Trophoblast cell (in vitro differentiated cells and primary cell): ENCODE measurements around the gene KRIT1.

ENCODE experiments used
- DNase-seq, 2 donors: peaks; one replicate each; pipeline ENCODE4 v3.0.0-alpha.2; 2016
- H2AFZ ChIP-seq: 2 replicates; pipeline ENCODE4 v1.6.1; 2013; ENCODE audit warnings: low read length, moderate library complexity, mild to moderate bottlenecking; ENCODE audit not compliant: insufficient read depth, poor library complexity
- H2AK5ac ChIP-seq: 2 replicates; pipeline ENCODE4 v1.6.1; 2013; ENCODE audit warnings: mild to moderate bottlenecking, low read length
- H2BK120ac ChIP-seq: 2 replicates; pipeline ENCODE4 v1.6.1; 2013; ENCODE audit warnings: low read length, mild to moderate bottlenecking, moderate library complexity; ENCODE audit not compliant: insufficient read depth, poor library complexity
- H2BK12ac ChIP-seq: 2 replicates; pipeline ENCODE4 v1.6.1; 2013; ENCODE audit warnings: mild to moderate bottlenecking, low read length, moderate library complexity
- H2BK5ac ChIP-seq: 2 replicates; pipeline ENCODE4 v1.6.1; 2013; ENCODE audit warnings: low read length, low read depth, moderate library complexity, mild to moderate bottlenecking; ENCODE audit not compliant: poor library complexity
- H3K14ac ChIP-seq: 2 replicates; pipeline ENCODE4 v1.6.1; 2013; ENCODE audit warnings: mild to moderate bottlenecking, low read length
- H3K18ac ChIP-seq: 2 replicates; pipeline ENCODE4 v1.6.1; 2013; ENCODE audit warnings: mild to moderate bottlenecking, low read length
- H3K23ac ChIP-seq: 2 replicates; pipeline ENCODE4 v1.6.1; 2013; ENCODE audit warnings: low read length
- H3K27ac ChIP-seq: 2 replicates; pipeline ENCODE4 v1.5.1; 2013; ENCODE audit warnings: low read depth, mild to moderate bottlenecking, inconsistent platforms, low read length, moderate library complexity
- H3K27me3 ChIP-seq: 2 replicates; pipeline ENCODE4 v1.6.1; 2013; ENCODE audit warnings: inconsistent platforms, mild to moderate bottlenecking, low read length, moderate library complexity; ENCODE audit not compliant: insufficient read depth
- H3K36me3 ChIP-seq, 2 experiments: 1 replicate in 1 of 2; 2 replicates in 1 of 2; pipeline ENCODE4 v1.6.1; 2013; ENCODE audit warnings: low read length in 2 of 2, mild to moderate bottlenecking in 2 of 2, moderate library complexity in 1 of 2; ENCODE audit not compliant: insufficient read depth in 2 of 2, control insufficient read depth in 1 of 2
- H3K4ac ChIP-seq: 2 replicates; pipeline ENCODE4 v1.6.1; 2013; ENCODE audit warnings: low read depth, mild to moderate bottlenecking, low read length, moderate library complexity
- H3K4me1 ChIP-seq, 2 experiments: 1 replicate in 1 of 2; 2 replicates in 1 of 2; pipeline ENCODE4 v1.6.1; 2013; ENCODE audit warnings: low read length in 2 of 2, mild to moderate bottlenecking in 2 of 2, moderate library complexity in 1 of 2; ENCODE audit not compliant: insufficient read depth in 2 of 2, control insufficient read depth in 1 of 2
- H3K4me2 ChIP-seq: 2 replicates; pipeline ENCODE4 v1.6.1; 2013; ENCODE audit warnings: inconsistent platforms, mild to moderate bottlenecking, low read length, moderate library complexity
- H3K4me3 ChIP-seq: 2 replicates; pipeline ENCODE4 v1.5.1; 2013; ENCODE audit warnings: mild to moderate bottlenecking, low read depth, low read length, inconsistent platforms
- H3K79me1 ChIP-seq: one replicate; pipeline ENCODE4 v1.6.1; 2013; ENCODE audit warnings: low read length
- H3K79me2 ChIP-seq: 2 replicates; pipeline ENCODE4 v1.6.1; 2013; ENCODE audit warnings: low read length, mild to moderate bottlenecking; ENCODE audit not compliant: control insufficient read depth, insufficient read depth, poor library complexity
- H3K9ac ChIP-seq: 2 replicates; pipeline ENCODE4 v1.6.1; 2013; ENCODE audit warnings: mild to moderate bottlenecking, low read length
- H3K9me3 ChIP-seq: 2 replicates; pipeline ENCODE4 v1.6.1; 2013; ENCODE audit warnings: low read depth, mild to moderate bottlenecking, control low read depth, inconsistent platforms, low read length; ENCODE audit not compliant: insufficient read depth
- H4K12ac ChIP-seq: 2 replicates; pipeline ENCODE4 v1.6.1; 2013; ENCODE audit warnings: low read depth, mild to moderate bottlenecking, low read length, moderate library complexity
- H4K8ac ChIP-seq: 2 replicates; pipeline ENCODE4 v1.6.1; 2013; ENCODE audit warnings: low read depth, mild to moderate bottlenecking, low read length, moderate library complexity
- H4K91ac ChIP-seq: one replicate; pipeline ENCODE4 v1.6.1; 2013; ENCODE audit warnings: low read depth, mild to moderate bottlenecking, low read length, moderate library complexity
- WGBS: extraction: QIAGEN DNeasy Blood & Tissue Kit; methylation state at CpG from one replicate; pipeline ENCODE4 v1.1.7; 2013; ENCODE audit warnings: missing lambda C conversion rate; ENCODE audit not compliant: insufficient read length, insufficient coverage; ENCODE audit errors: extremely low coverage; 5-methylcytosine and 5-hydroxymethylcytosine counted together

Gene KRIT1

GRCh38 chr7:92230547-92230946, 15.2 kb downstream of the KRIT1 start:
- whole genome bisulfite sequencing = 100% methylated on average over 1 of the region's 2 CpGs
- no peaks in the 10 kb centered on the region for H3K27me3 ChIP-seq
- no peak overlapping the region for H4K8ac ChIP-seq
- H3K79me2 ChIP-seq = no peaks in the 10 kb centered on the region
- H3K14ac ChIP-seq = no peak overlapping the region
- no peak overlapping the region for H2BK12ac ChIP-seq
- H3K79me1 ChIP-seq = no peaks in the 10 kb centered on the region
- no peak overlapping the region for H2BK120ac ChIP-seq
- H2AK5ac ChIP-seq = no peak overlapping the region
- H3K18ac ChIP-seq = no peak overlapping the region
- H3K4ac ChIP-seq = no peak overlapping the region
- H2AFZ ChIP-seq = no peak overlapping the region
- H3K9me3 ChIP-seq = no peaks in the 10 kb centered on the region
- no peak overlapping the region for H2BK5ac ChIP-seq
- no peak overlapping the region for H3K9ac ChIP-seq
- no peak overlapping the region for H3K4me3 ChIP-seq
- H3K4me2 ChIP-seq = no peak overlapping the region
- H3K23ac ChIP-seq = no peak overlapping the region
- H3K4me1 ChIP-seq = no peaks in the 10 kb centered on the region
- no peak overlapping the region for H3K27ac ChIP-seq
- H4K12ac ChIP-seq = no peak overlapping the region
- H3K36me3 ChIP-seq = peaks cover 4 to 5% of the 10 kb centered on the region in 2 experiments
- H4K91ac ChIP-seq = no peak overlapping the region
- no peak for DNase-seq

GRCh38 chr7:92228742-92229141, 17.0 kb downstream of the KRIT1 start:
- H2AFZ ChIP-seq = no peak overlapping the region
- H2AK5ac ChIP-seq = no peak overlapping the region
- no peak overlapping the region for H3K4me2 ChIP-seq
- no peaks in the 10 kb centered on the region for H3K79me1 ChIP-seq
- H3K4me3 ChIP-seq = no peak overlapping the region
- WGBS = no CpG with 5 or more reads among the region's 2 CpGs
- no peak overlapping the region for H2BK120ac ChIP-seq
- H4K12ac ChIP-seq = no peak overlapping the region
- H2BK12ac ChIP-seq = no peak overlapping the region
- no peak overlapping the region for H4K91ac ChIP-seq
- no peaks in the 10 kb centered on the region for H3K27me3 ChIP-seq
- no peak overlapping the region for H3K14ac ChIP-seq
- no peak overlapping the region for H3K23ac ChIP-seq
- no peaks in the 10 kb centered on the region for H3K4me1 ChIP-seq
- H2BK5ac ChIP-seq = no peak overlapping the region
- H4K8ac ChIP-seq = no peak overlapping the region
- H3K9ac ChIP-seq = no peak overlapping the region
- H3K18ac ChIP-seq = no peak overlapping the region
- no peaks in the 10 kb centered on the region for H3K9me3 ChIP-seq
- no peak for DNase-seq
- H3K79me2 ChIP-seq = no peaks in the 10 kb centered on the region
- peaks cover 9 to 10% of the 10 kb centered on the region in 2 experiments for H3K36me3 ChIP-seq
- H3K27ac ChIP-seq = no peak overlapping the region
- H3K4ac ChIP-seq = no peak overlapping the region

- no peak overlapping the region for H4K91ac ChIP-seq
- no peak overlapping the region for H3K4me2 ChIP-seq
- no peak overlapping the region for H3K27ac ChIP-seq
- H2BK12ac ChIP-seq = no peak overlapping the region
- no peak overlapping the region for H3K18ac ChIP-seq
- no peak overlapping the region for H3K23ac ChIP-seq
- no peaks in the 10 kb centered on the region for H3K79me1 ChIP-seq
- no peak overlapping the region for H3K14ac ChIP-seq
- H3K4me1 ChIP-seq = no peaks in the 10 kb centered on the region
- no peak overlapping the region for H2BK5ac ChIP-seq
- no peak overlapping the region for H4K8ac ChIP-seq
- H3K36me3 ChIP-seq = peaks cover 9 to 10% of the 10 kb centered on the region in 2 experiments
- H3K27me3 ChIP-seq = no peaks in the 10 kb centered on the region
- H2BK120ac ChIP-seq = no peak overlapping the region
- no CpG with 5 or more reads among the region's 2 CpGs for WGBS
- no peak overlapping the region for H3K9ac ChIP-seq
- no peak overlapping the region for H2AFZ ChIP-seq
- no peak overlapping the region for H3K4ac ChIP-seq
- H4K12ac ChIP-seq = no peak overlapping the region
- H2AK5ac ChIP-seq = no peak overlapping the region
- H3K4me3 ChIP-seq = no peak overlapping the region
- H3K79me2 ChIP-seq = no peaks in the 10 kb centered on the region
- no peaks in the 10 kb centered on the region for H3K9me3 ChIP-seq
- DNase-seq = no peak
These were observed 17.6 kb downstream of the KRIT1 start for GRCh38 chr7:92228100-92228499.

DNA sequence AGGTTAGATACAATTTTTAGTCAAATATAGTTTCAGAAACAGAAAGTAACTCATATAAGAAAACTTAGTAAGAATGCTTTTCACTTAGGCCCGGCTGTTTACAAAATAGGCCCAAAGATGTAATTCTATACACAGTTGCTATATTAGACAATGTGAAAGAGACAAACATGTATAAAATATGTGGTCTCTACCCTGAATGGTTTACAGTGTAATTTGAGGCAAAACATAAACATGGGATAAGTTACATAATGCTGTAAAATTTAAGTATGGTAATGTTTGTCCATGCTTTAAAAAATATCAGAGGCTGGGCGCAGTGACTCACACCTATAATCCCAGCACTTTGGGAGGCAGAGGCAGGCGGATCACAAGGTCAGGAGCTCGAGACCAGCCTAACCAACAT, 18.7 kb downstream of the KRIT1 start:
- H3K18ac ChIP-seq = no peak overlapping the region
- no peaks in the 10 kb centered on the region for H3K9me3 ChIP-seq
- no peaks in the 10 kb centered on the region for H3K79me2 ChIP-seq
- H4K12ac ChIP-seq = no peak overlapping the region
- H2BK5ac ChIP-seq = no peak overlapping the region
- H2AK5ac ChIP-seq = no peak overlapping the region
- H3K36me3 ChIP-seq = peaks cover 8 to 9% of the 10 kb centered on the region in 2 experiments
- no peak overlapping the region for H3K9ac ChIP-seq
- no peak overlapping the region for H3K27ac ChIP-seq
- no peak overlapping the region for H2BK12ac ChIP-seq
- H4K8ac ChIP-seq = no peak overlapping the region
- no peak overlapping the region for H4K91ac ChIP-seq
- H3K4me2 ChIP-seq = no peak overlapping the region
- no peak overlapping the region for H2AFZ ChIP-seq
- no CpG with 5 or more reads among the region's 4 CpGs for WGBS
- no peak for DNase-seq
- H3K79me1 ChIP-seq = no peaks in the 10 kb centered on the region
- H3K4ac ChIP-seq = no peak overlapping the region
- H3K27me3 ChIP-seq = no peaks in the 10 kb centered on the region
- no peaks in the 10 kb centered on the region for H3K4me1 ChIP-seq
- no peak overlapping the region for H2BK120ac ChIP-seq
- no peak overlapping the region for H3K23ac ChIP-seq
- no peak overlapping the region for H3K14ac ChIP-seq
- H3K4me3 ChIP-seq = no peak overlapping the region
